Uterus (tissue), 2 donors: ENCODE measurements around the gene LRRC52.

Source experiments
- CTCF ChIP-seq, 4 experiments: fragments of 200-600 bp in 2 of 4; fragments of 450-650 bp in 2 of 4; sonication (generic) in 2 of 4; IDR thresholded peaks; one replicate each; pipeline ENCODE4 v1.5.1; 2016 to 2019; ENCODE audit warnings: antibody characterized with exemption in 4 of 4, mild to moderate bottlenecking in 2 of 4, moderate library complexity in 1 of 4
- POLR2A ChIP-seq, 2 donors: fragments of 450-650 bp; IDR thresholded peaks; one replicate each; pipeline ENCODE4 v1.6.1; 2016; ENCODE audit warnings: antibody characterized with exemption in 2 of 2, mild to moderate bottlenecking in 1 of 2, moderate library complexity in 1 of 2

- TF ChIP-seq CTCF (IDR thresholded peaks at IDR 0.05): no peak
- no peak for TF ChIP-seq POLR2A (IDR thresholded peaks at IDR 0.05)
Measured at GRCh38 chr1:165501330-165501969, 42.4 kb upstream of the LRRC52 start.
